SK-N-MC (cell line): ENCODE data around the gene PDCD1.

ENCODE experiments used
- EZH2 ChIP-seq: fragments of 200-600 bp; sonication (generic); IDR thresholded peaks from one replicate; pipeline ENCODE4 v1.6.1; 2017; ENCODE audit warnings: antibody characterized with exemption
- FOXP2 ChIP-seq: optimal IDR thresholded peaks from 2 replicates; pipeline ENCODE3; 2011; ENCODE audit warnings: mild to moderate bottlenecking, moderate library complexity; ENCODE audit not compliant: insufficient read depth; ENCODE audit errors: extremely low read length, control extremely low read depth
- POLR2AphosphoS5 ChIP-seq: IDR thresholded peaks from 2 replicates; pipeline ENCODE4 v1.6.1; 2012; ENCODE audit warnings: mild to moderate bottlenecking, low read depth, low read length, borderline replicate concordance

GRCh38 chr2:241864850-241865213 lies 6.1 kb upstream of the PDCD1 start:
- TF ChIP-seq POLR2AphosphoS5 (no peak), EZH2 (no peak), FOXP2 (no peak)
